PC-9 (cell line): ENCODE measurements around the gene PHF21B.

Experiments used
- EZH2 ChIP-seq: fragments of 200-600 bp; sonication (generic); IDR thresholded peaks from 2 replicates; pipeline ENCODE4 v1.8.0; 2017; ENCODE audit warnings: antibody characterized with exemption, low read depth
- TF ChIP-seq, protein P1 (sequence below): fragments of 200-600 bp; sonication (generic); conservative IDR thresholded peaks from 2 replicates; pipeline ENCODE4 v1.6.1; 2017; ENCODE audit warnings: mixed run types, antibody characterized with exemption, mild to moderate bottlenecking, moderate library complexity

DNA sequence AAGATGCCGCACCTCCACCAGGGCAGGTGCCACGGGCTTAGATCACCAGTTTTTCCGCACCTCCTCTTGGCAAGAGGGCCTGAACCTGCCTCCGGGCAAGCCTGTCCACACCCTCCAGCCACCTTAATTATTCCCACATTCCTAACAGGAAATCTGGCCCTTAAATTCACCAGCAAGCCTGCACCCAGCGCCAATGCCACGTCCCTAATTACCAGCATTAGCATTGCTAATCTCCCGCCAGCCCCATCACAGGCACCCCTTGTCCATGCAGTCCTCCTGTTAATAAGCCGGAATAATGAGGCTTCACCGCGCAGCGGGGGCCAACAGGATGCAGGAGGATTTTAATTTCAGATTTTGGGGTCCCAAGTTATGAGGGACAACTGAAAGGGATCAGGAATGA lies 69.7 kb downstream of the PHF21B start:
- TF ChIP-seq, protein P1, sequence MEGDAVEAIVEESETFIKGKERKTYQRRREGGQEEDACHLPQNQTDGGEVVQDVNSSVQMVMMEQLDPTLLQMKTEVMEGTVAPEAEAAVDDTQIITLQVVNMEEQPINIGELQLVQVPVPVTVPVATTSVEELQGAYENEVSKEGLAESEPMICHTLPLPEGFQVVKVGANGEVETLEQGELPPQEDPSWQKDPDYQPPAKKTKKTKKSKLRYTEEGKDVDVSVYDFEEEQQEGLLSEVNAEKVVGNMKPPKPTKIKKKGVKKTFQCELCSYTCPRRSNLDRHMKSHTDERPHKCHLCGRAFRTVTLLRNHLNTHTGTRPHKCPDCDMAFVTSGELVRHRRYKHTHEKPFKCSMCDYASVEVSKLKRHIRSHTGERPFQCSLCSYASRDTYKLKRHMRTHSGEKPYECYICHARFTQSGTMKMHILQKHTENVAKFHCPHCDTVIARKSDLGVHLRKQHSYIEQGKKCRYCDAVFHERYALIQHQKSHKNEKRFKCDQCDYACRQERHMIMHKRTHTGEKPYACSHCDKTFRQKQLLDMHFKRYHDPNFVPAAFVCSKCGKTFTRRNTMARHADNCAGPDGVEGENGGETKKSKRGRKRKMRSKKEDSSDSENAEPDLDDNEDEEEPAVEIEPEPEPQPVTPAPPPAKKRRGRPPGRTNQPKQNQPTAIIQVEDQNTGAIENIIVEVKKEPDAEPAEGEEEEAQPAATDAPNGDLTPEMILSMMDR, result no peak
- no peak for TF ChIP-seq EZH2
